ENCODE measurements around the gene HS3ST5.
"Not testable (repeated sequence)": the region's sequence is repeated elsewhere in the genome, so short reads cannot be mapped to it uniquely, and the experiment has no call there.

HS3ST5 gene

DNA sequence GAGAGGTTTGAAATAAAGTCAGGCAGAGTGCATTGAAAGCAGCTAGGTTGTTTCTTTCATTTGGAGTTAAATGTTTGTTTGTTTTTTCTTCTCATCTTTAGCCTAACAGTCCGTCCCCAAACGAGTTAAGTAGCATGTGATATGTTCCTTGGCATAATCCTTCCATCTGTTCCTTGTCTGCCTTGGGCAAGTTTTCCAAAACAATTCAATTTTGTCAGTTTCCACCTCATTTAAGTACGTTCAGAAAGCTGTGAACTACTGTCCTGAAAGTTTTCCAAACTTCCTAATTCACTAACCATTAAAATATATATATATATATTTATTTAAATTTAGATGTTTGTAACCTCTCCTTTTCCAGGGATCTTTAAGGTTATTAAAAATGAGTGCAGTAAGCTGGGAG, 310.1 kb downstream of the HS3ST5 start:
- no peak for TF ChIP-seq CTCF (conservative IDR thresholded peaks at IDR 0.05; ENCODE audit: control insufficient read depth, insufficient read depth, low read depth, low read length)
- DNase-seq (ENCODE audit: low read depth): no peak
- H3K4me3 ChIP-seq (ENCODE audit: control insufficient read depth, low read depth, low read length): no peak overlapping the region

- TF ChIP-seq CTCF (conservative IDR thresholded peaks at IDR 0.05; ENCODE audit: control insufficient read depth, insufficient read depth, low read depth, low read length): no peak
- no peak overlapping the region for H3K4me3 ChIP-seq (ENCODE audit: control insufficient read depth, low read depth, low read length)
- no peak for DNase-seq (ENCODE audit: low read depth)
Observed at GRCh38 chr6:114030767-114031166, 312.1 kb downstream of the HS3ST5 start.

- no peak overlapping the region for H3K4me3 ChIP-seq (ENCODE audit: control insufficient read depth, low read depth, low read length)
- peak; percentile 79 for DNase-seq (ENCODE audit: low read depth)
- no peak for TF ChIP-seq CTCF (conservative IDR thresholded peaks at IDR 0.05; ENCODE audit: control insufficient read depth, insufficient read depth, low read depth, low read length)
Observed at GRCh38 chr6:114024746-114025145, 318.1 kb downstream of the HS3ST5 start.

DNA sequence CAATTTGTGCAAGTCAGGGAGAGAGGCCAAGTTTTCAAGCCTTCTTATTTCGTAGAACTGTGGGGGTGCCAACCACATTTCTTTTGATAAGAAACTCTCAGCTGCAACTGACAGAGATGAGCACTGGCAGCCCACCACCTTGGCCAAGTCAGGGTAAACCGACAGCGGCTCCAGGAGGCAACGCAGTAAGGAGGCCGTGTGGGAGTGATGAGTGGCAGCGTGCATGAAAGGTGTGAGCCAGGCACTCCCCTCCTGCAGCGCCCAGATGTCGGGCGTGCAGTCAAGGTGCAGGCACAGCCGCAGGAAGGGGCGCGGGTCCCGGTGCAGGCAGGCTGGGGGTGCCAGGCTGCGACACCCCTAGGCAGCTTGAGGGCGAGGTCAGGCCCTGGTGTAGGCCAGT, 322.6 kb downstream of the HS3ST5 start:
- TF ChIP-seq CTCF (conservative IDR thresholded peaks at IDR 0.05; ENCODE audit: control insufficient read depth, insufficient read depth, low read depth, low read length): no peak
- H3K4me3 ChIP-seq (ENCODE audit: control insufficient read depth, low read depth, low read length): no peak overlapping the region
- DNase-seq (ENCODE audit: low read depth): no peak

- H3K4me3 ChIP-seq (ENCODE audit: control insufficient read depth, low read depth, low read length); DNase-seq (ENCODE audit: low read depth): not testable (repeated sequence)
Observed at GRCh38 chr6:114017146-114017545, 325.7 kb downstream of the HS3ST5 start.

DNA sequence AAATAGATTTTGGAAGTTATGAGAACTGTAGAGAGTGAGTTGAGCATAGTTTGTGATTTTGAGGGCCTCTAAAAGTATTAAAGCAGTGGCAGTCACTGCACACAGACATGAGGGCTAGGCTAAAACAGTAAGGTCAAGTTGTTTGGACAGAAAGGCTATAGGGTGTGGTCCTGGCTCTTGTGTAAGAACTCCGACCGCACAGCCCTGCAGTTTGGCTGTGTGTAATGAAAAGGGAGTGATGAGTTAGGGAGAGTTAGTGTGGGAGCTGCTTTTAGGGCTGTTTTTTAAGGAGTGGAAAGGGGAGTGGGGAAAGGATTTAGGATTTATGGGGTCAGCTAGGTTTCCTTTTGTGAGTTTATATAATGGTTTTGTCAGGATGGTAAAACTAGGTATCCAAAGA, 328.7 kb downstream of the HS3ST5 start:
- peak; percentile 43 for DNase-seq (ENCODE audit: low read depth)
- not testable (repeated sequence) for H3K4me3 ChIP-seq (ENCODE audit: control insufficient read depth, low read depth, low read length)

- not testable (repeated sequence) for DNase-seq (ENCODE audit: low read depth); H3K4me3 ChIP-seq (ENCODE audit: control insufficient read depth, low read depth, low read length)
Observed at GRCh38 chr6:114011486-114011885, 331.3 kb downstream of the HS3ST5 start.

- H3K4me3 ChIP-seq (ENCODE audit: control insufficient read depth, low read depth, low read length): no peak overlapping the region
- TF ChIP-seq CTCF (conservative IDR thresholded peaks at IDR 0.05; ENCODE audit: control insufficient read depth, insufficient read depth, low read depth, low read length): no peak
- no peak for DNase-seq (ENCODE audit: low read depth)
Observed at GRCh38 chr6:114010540-114010939, 332.3 kb downstream of the HS3ST5 start.

DNA sequence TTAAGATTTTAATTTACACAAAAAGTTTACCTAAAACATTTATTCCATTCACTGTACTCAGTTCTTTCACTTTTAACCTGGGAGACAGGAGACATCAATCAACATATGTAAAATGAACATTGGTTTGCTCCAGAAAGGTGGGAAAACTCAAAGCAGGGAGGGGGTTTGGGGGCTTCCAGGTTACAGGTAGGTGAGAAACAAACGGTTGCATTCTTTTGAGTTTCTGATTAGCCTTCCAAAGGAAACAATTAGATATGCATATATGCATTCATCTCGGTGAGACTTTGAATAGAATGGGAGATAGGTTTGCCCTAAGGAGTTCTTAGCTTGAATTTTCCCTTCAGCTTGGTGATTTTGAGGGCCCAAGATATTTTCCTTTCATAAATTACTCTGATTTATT, 333.6 kb downstream of the HS3ST5 start:
- no peak overlapping the region for H3K4me3 ChIP-seq (ENCODE audit: control insufficient read depth, low read depth, low read length)
- DNase-seq (ENCODE audit: low read depth): no peak
- TF ChIP-seq CTCF (conservative IDR thresholded peaks at IDR 0.05; ENCODE audit: control insufficient read depth, insufficient read depth, low read depth, low read length): no peak
